ENCODE measurements around the gene HMGB4. TPM values are rescaled to one million over a fixed set of nuclear protein-coding genes. Genes with fewer than 3 reads are reported as not detected.

Gene HMGB4, protein sequence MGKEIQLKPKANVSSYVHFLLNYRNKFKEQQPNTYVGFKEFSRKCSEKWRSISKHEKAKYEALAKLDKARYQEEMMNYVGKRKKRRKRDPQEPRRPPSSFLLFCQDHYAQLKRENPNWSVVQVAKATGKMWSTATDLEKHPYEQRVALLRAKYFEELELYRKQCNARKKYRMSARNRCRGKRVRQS
- total RNA-seq = not detected

DNA sequence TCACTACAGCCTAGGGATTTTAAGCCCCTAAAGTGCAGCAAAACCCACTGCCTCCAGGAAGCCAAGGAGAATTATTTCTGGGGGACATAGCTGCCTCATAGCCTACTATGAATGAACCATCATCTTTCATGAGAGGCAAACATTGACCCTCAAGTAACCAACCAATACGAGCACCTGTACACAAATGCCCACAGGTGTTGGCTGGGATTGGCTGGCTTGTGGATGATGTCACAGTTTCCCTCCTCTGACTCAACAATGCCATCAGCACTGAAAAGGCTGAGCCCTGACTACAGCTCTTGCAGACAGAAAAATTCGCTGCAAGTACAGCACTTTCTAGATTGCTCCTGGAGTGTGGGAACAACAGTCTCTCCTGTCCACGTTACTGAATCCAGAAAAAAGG lies at the start of gene HMGB4:
Gene HMGB4, plus strand, starts transcription at position 301 of the 400 bp plus-strand sequence. CDS start 113 bp downstream, outside the sequence.
- Histone ChIP-seq H3K9ac (ENCODE audit: low read depth in 1 of 3, low read length in 3 of 3) (no peak within 1 kb of the TSS), H3K27ac (ENCODE audit: low read depth, low read length) (no peak within 1 kb of the TSS), H3K27me3 (ENCODE audit: control insufficient read depth in 3 of 3, insufficient read depth in 3 of 3, low read length in 3 of 3) (peaks cover 0 to 8% (median 2%) of the 10 kb centered on the region in 3 donors), H3K36me3 (ENCODE audit: control insufficient read depth in 3 of 3, insufficient read depth in 3 of 3, low read length in 3 of 3) (no peaks in the 10 kb centered on the region), H3K9me3 (ENCODE audit: control insufficient read depth in 3 of 3, low read length in 3 of 3) (no peaks in the 10 kb centered on the region), H3K4me1 (ENCODE audit: control insufficient read depth in 3 of 3, insufficient read depth in 3 of 3, low read length in 3 of 3) (no peaks in the 10 kb centered on the region), H3K4me3 (ENCODE audit: low read length in 3 of 3) (no peak within 1 kb of the TSS)

DNA sequence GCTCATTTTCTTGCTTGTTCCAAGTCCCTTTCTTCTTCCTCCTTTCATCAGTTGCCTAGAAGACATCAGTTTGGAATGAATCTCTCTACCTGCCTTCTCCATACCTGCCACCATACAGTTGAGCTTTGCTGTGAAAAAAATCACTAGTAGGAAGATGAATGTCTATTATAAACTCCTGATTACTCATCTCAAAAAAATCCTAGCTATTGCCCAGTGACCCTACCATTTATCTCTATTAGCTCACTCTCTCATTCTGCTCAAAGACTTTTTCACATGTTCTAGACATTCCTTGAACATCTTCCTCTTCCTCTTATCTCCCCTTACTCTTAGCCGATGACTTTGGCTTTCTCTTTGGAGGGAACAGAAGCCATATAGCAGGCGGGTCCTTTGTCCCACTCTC lies 49.7 kb upstream of the HMGB4 start:
- Histone ChIP-seq H3K9me3 (ENCODE audit: control insufficient read depth in 3 of 3, low read length in 3 of 3) (no peaks in the 10 kb centered on the region), H3K9ac (ENCODE audit: low read depth in 1 of 3, low read length in 3 of 3) (no peak overlapping the region), H3K27me3 (ENCODE audit: control insufficient read depth in 3 of 3, insufficient read depth in 3 of 3, low read length in 3 of 3) (no peaks in the 10 kb centered on the region), H3K27ac (ENCODE audit: low read depth, low read length) (no peak overlapping the region), H3K4me1 (ENCODE audit: control insufficient read depth in 3 of 3, insufficient read depth in 3 of 3, low read length in 3 of 3) (no peaks in the 10 kb centered on the region), H3K4me3 (ENCODE audit: low read length in 3 of 3) (no peak overlapping the region), H3K36me3 (ENCODE audit: control insufficient read depth in 3 of 3, insufficient read depth in 3 of 3, low read length in 3 of 3) (no peaks in the 10 kb centered on the region)

DNA sequence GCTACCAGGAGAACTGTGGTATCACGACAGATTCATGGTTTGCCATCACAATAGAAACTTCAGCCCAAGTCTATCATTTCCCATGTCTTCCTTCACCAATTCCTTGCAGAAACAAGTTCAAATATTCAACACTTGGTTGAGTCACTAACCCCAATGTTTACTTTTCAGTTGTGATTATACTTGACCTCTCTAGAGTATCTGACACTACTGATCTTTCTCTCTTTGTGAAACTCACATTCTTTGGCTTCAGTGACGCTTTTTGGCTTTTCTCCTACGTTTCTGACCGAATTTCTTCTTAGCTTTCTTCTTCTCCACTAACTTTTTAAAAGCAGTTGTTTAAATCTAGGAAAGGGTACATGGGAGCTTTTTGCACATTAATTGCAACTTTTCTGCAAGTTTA lies 48.8 kb upstream of the HMGB4 start:
- Histone ChIP-seq H3K36me3 (ENCODE audit: control insufficient read depth in 3 of 3, insufficient read depth in 3 of 3, low read length in 3 of 3) (no peaks in the 10 kb centered on the region), H3K9me3 (ENCODE audit: control insufficient read depth in 3 of 3, low read length in 3 of 3) (no peaks in the 10 kb centered on the region), H3K27me3 (ENCODE audit: control insufficient read depth in 3 of 3, insufficient read depth in 3 of 3, low read length in 3 of 3) (no peaks in the 10 kb centered on the region), H3K9ac (ENCODE audit: low read depth in 1 of 3, low read length in 3 of 3) (no peak overlapping the region), H3K4me1 (ENCODE audit: control insufficient read depth in 3 of 3, insufficient read depth in 3 of 3, low read length in 3 of 3) (no peaks in the 10 kb centered on the region), H3K4me3 (ENCODE audit: low read length in 3 of 3) (no peak overlapping the region), H3K27ac (ENCODE audit: low read depth, low read length) (no peak overlapping the region)

DNA sequence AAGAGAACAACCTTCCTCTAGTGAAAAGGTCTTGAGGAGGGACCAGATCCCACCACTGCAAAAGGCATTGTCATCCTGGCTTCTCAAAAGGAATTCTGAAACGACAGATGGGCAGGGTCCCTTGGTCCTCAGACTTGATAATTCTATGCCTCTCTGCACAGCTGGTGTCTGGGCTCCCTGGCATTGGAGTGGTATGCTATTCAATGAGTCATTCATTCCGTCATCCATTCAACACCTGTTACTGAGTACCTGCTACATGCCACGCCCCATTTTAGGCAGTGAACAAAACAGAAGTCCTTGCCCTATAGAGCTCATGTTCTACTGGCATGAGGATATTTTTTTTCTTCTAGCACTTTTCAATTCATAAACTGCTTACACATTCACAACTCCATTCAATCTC lies 45.8 kb upstream of the HMGB4 start:
- Histone ChIP-seq H3K4me1 (ENCODE audit: control insufficient read depth in 3 of 3, insufficient read depth in 3 of 3, low read length in 3 of 3) (no peaks in the 10 kb centered on the region), H3K27me3 (ENCODE audit: control insufficient read depth in 3 of 3, insufficient read depth in 3 of 3, low read length in 3 of 3) (peaks cover 0 to 5% (median 0%) of the 10 kb centered on the region in 3 donors), H3K4me3 (ENCODE audit: low read length in 3 of 3) (no peak overlapping the region)

DNA sequence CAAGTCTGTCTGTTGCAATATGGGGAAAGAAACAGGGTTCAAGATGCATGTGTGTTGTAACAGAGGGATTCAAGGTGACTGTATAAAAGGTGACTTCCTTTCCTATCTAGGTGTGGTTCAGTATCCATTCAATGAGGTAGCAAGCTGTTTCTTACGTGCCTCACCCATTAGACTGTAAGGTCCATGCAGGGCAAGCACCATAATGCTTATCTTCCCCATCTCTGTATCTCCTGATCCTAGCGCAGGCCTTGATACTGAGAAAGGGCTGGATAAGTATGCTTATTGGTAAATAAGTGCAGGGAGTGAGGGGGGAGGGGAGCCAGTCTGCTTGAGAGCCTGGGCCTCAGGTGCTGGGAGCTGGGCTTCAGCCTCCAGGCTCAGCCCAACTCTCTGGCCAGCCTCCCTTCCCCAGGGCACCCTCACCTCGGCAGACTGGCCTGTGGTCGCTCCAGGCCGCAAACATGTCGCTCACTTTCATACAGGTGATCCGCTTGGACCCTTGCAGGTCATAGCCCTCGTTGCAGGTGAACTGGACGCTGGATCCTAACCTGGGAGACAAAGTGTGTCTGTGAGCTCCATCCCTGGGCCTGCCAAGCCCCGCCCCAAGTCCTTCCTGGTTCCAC lies 44.5 kb upstream of the HMGB4 start:
- Histone ChIP-seq H3K9me3 (ENCODE audit: control insufficient read depth in 3 of 3, low read length in 3 of 3) (no peaks in the 10 kb centered on the region), H3K27ac (ENCODE audit: low read depth, low read length) (no peak overlapping the region), H3K27me3 (ENCODE audit: control insufficient read depth in 3 of 3, insufficient read depth in 3 of 3, low read length in 3 of 3) (peaks cover 0 to 7% (median 0%) of the 10 kb centered on the region in 3 donors), H3K4me1 (ENCODE audit: control insufficient read depth in 3 of 3, insufficient read depth in 3 of 3, low read length in 3 of 3) (no peaks in the 10 kb centered on the region), H3K4me3 (ENCODE audit: low read length in 3 of 3) (no peak overlapping the region), H3K9ac (ENCODE audit: low read depth in 1 of 3, low read length in 3 of 3) (no peak overlapping the region), H3K36me3 (ENCODE audit: control insufficient read depth in 3 of 3, insufficient read depth in 3 of 3, low read length in 3 of 3) (no peaks in the 10 kb centered on the region)

More for the DNA sequence above, 45.8 kb upstream of the HMGB4 start:
- H3K9ac ChIP-seq (ENCODE audit: low read depth in 1 of 3, low read length in 3 of 3) = no peak overlapping the region
- no peaks in the 10 kb centered on the region for H3K36me3 ChIP-seq (ENCODE audit: control insufficient read depth in 3 of 3, insufficient read depth in 3 of 3, low read length in 3 of 3)
- no peak overlapping the region for H3K27ac ChIP-seq (ENCODE audit: low read depth, low read length)
- H3K9me3 ChIP-seq (ENCODE audit: control insufficient read depth in 3 of 3, low read length in 3 of 3) = no peaks in the 10 kb centered on the region

DNA sequence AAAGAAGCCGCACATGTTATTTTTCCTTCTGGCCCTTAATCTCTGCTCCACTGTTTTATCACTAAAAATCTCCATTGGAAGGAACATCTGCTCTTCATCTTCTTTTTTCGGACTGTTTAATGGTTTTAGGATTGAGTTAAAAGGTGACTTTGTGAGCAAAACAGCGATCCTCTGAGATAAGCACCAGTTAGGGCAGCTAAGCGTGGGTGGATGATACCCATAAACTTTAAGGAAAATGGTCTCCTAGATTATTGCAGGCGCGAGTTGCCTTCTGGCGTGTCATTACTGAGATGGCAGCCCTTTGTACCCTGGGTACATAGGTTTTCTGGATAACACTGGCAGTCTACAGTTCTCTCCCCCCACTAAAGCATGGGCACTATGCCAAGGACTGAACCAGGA lies 44.0 kb upstream of the HMGB4 start:
- no peak overlapping the region for H3K4me3 ChIP-seq (ENCODE audit: low read length in 3 of 3)
- no peaks in the 10 kb centered on the region for H3K4me1 ChIP-seq (ENCODE audit: control insufficient read depth in 3 of 3, insufficient read depth in 3 of 3, low read length in 3 of 3)
- no peak overlapping the region for H3K27ac ChIP-seq (ENCODE audit: low read depth, low read length)
- H3K9ac ChIP-seq (ENCODE audit: low read depth in 1 of 3, low read length in 3 of 3) = no peak overlapping the region
- H3K27me3 ChIP-seq (ENCODE audit: control insufficient read depth in 3 of 3, insufficient read depth in 3 of 3, low read length in 3 of 3) = peaks cover 0 to 9% (median 0%) of the 10 kb centered on the region in 3 donors
- no peaks in the 10 kb centered on the region for H3K9me3 ChIP-seq (ENCODE audit: control insufficient read depth in 3 of 3, low read length in 3 of 3)
- H3K36me3 ChIP-seq (ENCODE audit: control insufficient read depth in 3 of 3, insufficient read depth in 3 of 3, low read length in 3 of 3) = no peaks in the 10 kb centered on the region

DNA sequence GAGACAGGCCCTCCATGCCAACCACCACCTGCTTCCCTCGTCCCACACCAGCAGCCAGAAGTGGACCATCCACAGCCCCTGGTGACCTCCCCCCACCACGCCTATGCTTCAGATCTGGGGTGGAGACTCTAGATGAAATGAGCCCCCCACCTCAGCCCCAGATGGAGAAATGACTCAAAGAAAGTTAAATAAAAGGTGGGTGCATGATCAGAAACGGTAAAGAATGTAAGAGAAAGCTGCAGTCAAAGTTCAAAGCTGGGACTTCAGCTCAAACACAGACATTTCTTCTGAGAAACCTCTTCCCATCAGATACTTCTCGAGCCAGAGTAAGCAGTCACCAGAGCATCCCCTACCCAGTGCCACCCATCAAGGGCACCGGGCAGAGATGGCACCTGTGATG lies 43.1 kb upstream of the HMGB4 start:
- Histone ChIP-seq H3K4me1 (ENCODE audit: control insufficient read depth in 3 of 3, insufficient read depth in 3 of 3, low read length in 3 of 3) (no peaks in the 10 kb centered on the region), H3K9ac (ENCODE audit: low read depth in 1 of 3, low read length in 3 of 3) (no peak overlapping the region), H3K27me3 (ENCODE audit: control insufficient read depth in 3 of 3, insufficient read depth in 3 of 3, low read length in 3 of 3) (peaks cover 0 to 9% (median 0%) of the 10 kb centered on the region in 3 donors), H3K9me3 (ENCODE audit: control insufficient read depth in 3 of 3, low read length in 3 of 3) (no peaks in the 10 kb centered on the region), H3K4me3 (ENCODE audit: low read length in 3 of 3) (no peak overlapping the region), H3K36me3 (ENCODE audit: control insufficient read depth in 3 of 3, insufficient read depth in 3 of 3, low read length in 3 of 3) (no peaks in the 10 kb centered on the region), H3K27ac (ENCODE audit: low read depth, low read length) (no peak overlapping the region)

DNA sequence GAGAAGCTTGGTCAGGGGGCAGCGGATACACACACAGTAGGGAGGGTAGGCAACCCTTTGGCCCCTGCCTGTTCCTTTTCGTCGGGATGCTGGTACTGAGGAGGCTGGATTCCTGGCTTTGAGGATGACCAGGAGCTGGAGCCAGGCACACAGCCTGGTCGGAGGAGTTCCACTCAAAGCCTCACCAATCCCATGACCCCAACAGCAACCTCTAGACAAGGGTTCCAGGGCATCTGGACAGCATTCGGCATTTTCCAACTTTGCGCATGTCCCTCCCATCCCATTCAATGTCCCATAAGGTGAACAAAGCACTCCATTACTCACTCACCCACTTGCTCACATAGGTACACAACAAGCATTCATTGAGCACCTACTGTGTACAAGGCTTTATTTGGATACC lies 42.6 kb upstream of the HMGB4 start:
- Histone ChIP-seq H3K9me3 (ENCODE audit: control insufficient read depth in 3 of 3, low read length in 3 of 3) (no peaks in the 10 kb centered on the region), H3K27ac (ENCODE audit: low read depth, low read length) (no peak overlapping the region), H3K4me3 (ENCODE audit: low read length in 3 of 3) (no peak overlapping the region), H3K36me3 (ENCODE audit: control insufficient read depth in 3 of 3, insufficient read depth in 3 of 3, low read length in 3 of 3) (no peaks in the 10 kb centered on the region), H3K27me3 (ENCODE audit: control insufficient read depth in 3 of 3, insufficient read depth in 3 of 3, low read length in 3 of 3) (peaks cover 0 to 9% (median 0%) of the 10 kb centered on the region in 3 donors), H3K4me1 (ENCODE audit: control insufficient read depth in 3 of 3, insufficient read depth in 3 of 3, low read length in 3 of 3) (no peaks in the 10 kb centered on the region), H3K9ac (ENCODE audit: low read depth in 1 of 3, low read length in 3 of 3) (no peak overlapping the region)

DNA sequence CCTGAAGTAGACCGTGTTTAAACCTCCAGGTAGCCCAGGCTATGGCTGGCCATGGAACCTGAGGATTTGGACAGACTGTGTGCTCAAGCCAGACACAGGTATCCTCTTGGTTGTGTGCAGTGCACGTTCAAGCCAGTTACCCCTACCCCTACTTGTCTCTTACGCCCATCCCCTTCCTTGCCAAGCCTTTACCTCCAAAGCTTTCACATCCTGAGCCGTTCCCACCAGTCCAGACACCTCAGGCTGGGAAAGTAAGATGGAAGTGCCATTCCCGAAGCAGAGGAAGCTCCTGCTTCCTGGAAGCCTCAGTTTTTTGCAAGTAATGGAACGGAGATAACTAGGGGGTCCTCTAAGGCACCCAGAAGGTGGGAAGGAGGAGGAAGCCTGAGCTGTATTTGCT lies 41.5 kb upstream of the HMGB4 start:
- no peaks in the 10 kb centered on the region for H3K36me3 ChIP-seq (ENCODE audit: control insufficient read depth in 3 of 3, insufficient read depth in 3 of 3, low read length in 3 of 3)
- no peaks in the 10 kb centered on the region for H3K4me1 ChIP-seq (ENCODE audit: control insufficient read depth in 3 of 3, insufficient read depth in 3 of 3, low read length in 3 of 3)
- peaks cover 0 to 11% (median 0%) of the 10 kb centered on the region in 3 donors for H3K27me3 ChIP-seq (ENCODE audit: control insufficient read depth in 3 of 3, insufficient read depth in 3 of 3, low read length in 3 of 3)
- H3K9me3 ChIP-seq (ENCODE audit: control insufficient read depth in 3 of 3, low read length in 3 of 3) = no peaks in the 10 kb centered on the region
- no peak overlapping the region for H3K4me3 ChIP-seq (ENCODE audit: low read length in 3 of 3)
- H3K27ac ChIP-seq (ENCODE audit: low read depth, low read length) = no peak overlapping the region
- H3K9ac ChIP-seq (ENCODE audit: low read depth in 1 of 3, low read length in 3 of 3) = no peak overlapping the region

DNA sequence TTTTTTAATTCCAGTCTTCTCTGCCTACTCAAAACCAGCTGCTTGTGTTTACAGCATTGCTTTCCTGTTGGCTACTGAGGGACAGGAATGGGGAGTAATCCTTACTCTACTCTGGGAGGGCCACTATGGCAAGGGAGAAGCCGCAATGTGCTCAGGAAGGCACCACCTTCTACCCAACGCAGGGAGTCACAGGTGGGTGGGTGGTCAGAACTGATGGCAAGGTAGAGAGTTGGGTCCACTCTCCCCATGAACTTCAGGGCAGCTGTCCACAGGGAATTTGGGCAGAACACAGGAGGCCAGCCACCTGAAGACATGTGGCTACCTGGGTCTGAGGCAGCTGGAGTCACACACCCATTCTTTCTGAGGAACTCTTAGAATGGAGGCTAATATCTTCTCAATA lies 40.5 kb upstream of the HMGB4 start:
- Histone ChIP-seq H3K9me3 (ENCODE audit: control insufficient read depth in 3 of 3, low read length in 3 of 3) (no peaks in the 10 kb centered on the region), H3K4me1 (ENCODE audit: control insufficient read depth in 3 of 3, insufficient read depth in 3 of 3, low read length in 3 of 3) (no peaks in the 10 kb centered on the region), H3K27ac (ENCODE audit: low read depth, low read length) (no peak overlapping the region), H3K27me3 (ENCODE audit: control insufficient read depth in 3 of 3, insufficient read depth in 3 of 3, low read length in 3 of 3) (peaks cover 0 to 11% (median 0%) of the 10 kb centered on the region in 3 donors), H3K9ac (ENCODE audit: low read depth in 1 of 3, low read length in 3 of 3) (no peak overlapping the region), H3K4me3 (ENCODE audit: low read length in 3 of 3) (no peak overlapping the region), H3K36me3 (ENCODE audit: control insufficient read depth in 3 of 3, insufficient read depth in 3 of 3, low read length in 3 of 3) (no peaks in the 10 kb centered on the region)
